OCI-LY1 (cell line): ENCODE results near the gene HDLBP.

ENCODE experiments used
- CTCF ChIP-seq: fragments of 200-600 bp; sonication (generic), shearing (Covaris generic); IDR thresholded peaks from 2 replicates; pipeline ENCODE4 v1.5.1; 2017; ENCODE audit warnings: mild to moderate bottlenecking, antibody characterized with exemption, low read length, moderate library complexity, mixed read lengths
- EZH2 ChIP-seq: fragments of 200-600 bp; sonication (generic), shearing (Covaris generic); IDR thresholded peaks from 2 replicates; pipeline ENCODE4 v1.8.0; 2017; ENCODE audit warnings: borderline replicate concordance, mixed run types, mild to moderate bottlenecking, antibody characterized with exemption, low read length, moderate library complexity, mixed read lengths

GRCh38 chr2:241291153-241291552 is 24.3 kb downstream of the HDLBP start:
- TF ChIP-seq CTCF (no peak), EZH2 (no peak)
